Activated B cell treated with CpG ODN at 0.5 μM for 24 hours (primary cell): ENCODE results near the gene TMSB15B. TPM values are rescaled to one million over a fixed set of nuclear protein-coding genes. Genes with fewer than 3 reads are reported as not detected.
"Not testable (repeated sequence)": the region's sequence is repeated elsewhere in the genome, so short reads cannot be mapped to it uniquely, and the experiment has no call there.

Source experiments
- ATAC-seq: fragments of 200-7000 bp; cut with Tn5 transposase; one replicate; pipeline ENCODE4 v1.10.0; 2021; ENCODE audit warnings: low read depth, mild to moderate bottlenecking, moderate library complexity
- CTCF ChIA-PET: fragments of 350-600 bp; sonication (Branson Sonifier 250); formaldehyde crosslinking; loops from one replicate; lab custom pipeline; 2021; ENCODE audit warnings: antibody characterized with exemption; lab: Charles Lee
- POLR2A ChIA-PET: fragments of 350-600 bp; sonication (Branson Sonifier 250); formaldehyde crosslinking; loops from one replicate; lab custom pipeline; 2021; ENCODE audit warnings: antibody characterized with exemption; lab: Charles Lee
- DNase-seq: peaks from one replicate; pipeline ENCODE4 v3.0.0; 2022
- H3K27ac Mint-ChIP-seq: one replicate; pipeline ENCODE4 v1.8.0; 2020; ENCODE audit warnings: mixed read lengths
- H3K27me3 Mint-ChIP-seq: one replicate; pipeline ENCODE4 v1.8.0; 2021; ENCODE audit warnings: mixed read lengths
- H3K36me3 Mint-ChIP-seq: one replicate; pipeline ENCODE4 v1.8.0; 2021; ENCODE audit warnings: low read depth, mixed read lengths
- H3K4me1 Mint-ChIP-seq: one replicate; pipeline ENCODE4 v1.8.0; 2021; ENCODE audit warnings: mixed read lengths
- H3K4me3 Mint-ChIP-seq: one replicate; pipeline ENCODE4 v1.8.0; 2020; ENCODE audit warnings: mild to moderate bottlenecking, mixed read lengths
- H3K9me3 Mint-ChIP-seq: one replicate; pipeline ENCODE4 v1.8.0; 2020; ENCODE audit warnings: mixed read lengths
- intact Hi-C: fragments of 100-400 bp; cut with micrococcal nuclease; formaldehyde crosslinking; loops from one replicate; pipeline ENCODE4 v1.15.1; 2024
- total RNA-seq: library from RNA; stranded (reverse); gene quantifications from 2 replicates; pipeline ENCODE4 v1.2.3, GENCODE V29; 2022
- TF ChIP-seq, protein P1 (sequence below): fragments of 200-600 bp; IDR thresholded peaks from one replicate; pipeline ENCODE4 v1.8.0; 2022; ENCODE audit warnings: antibody characterized with exemption, mild to moderate bottlenecking

The TMSB15B gene
- total RNA-seq, 1 donor from 2014 or later, result 9.8 TPM

DNA sequence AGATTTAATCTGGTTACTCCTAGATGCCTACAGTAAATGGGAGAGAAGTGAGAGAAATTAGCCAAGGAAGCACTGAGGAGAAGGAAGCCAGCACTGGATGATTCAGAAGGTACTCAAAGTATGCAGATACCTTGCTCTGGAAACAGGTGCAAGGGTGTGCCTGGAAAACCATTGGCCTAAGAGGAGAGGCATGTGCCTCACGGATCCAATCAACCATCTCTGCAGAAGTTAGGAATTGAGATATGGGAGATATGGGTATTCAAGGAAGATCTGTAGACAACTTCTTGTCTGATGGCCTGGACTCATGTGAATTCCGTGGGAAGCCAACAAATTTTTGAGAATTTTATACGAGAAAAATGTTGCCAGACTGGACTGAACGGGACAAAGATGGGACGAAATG is 46.4 kb downstream of the TMSB15B start:
- Mint-ChIP-seq H3K36me3 (no peaks in the 10 kb centered on the region), H3K27ac (no peak overlapping the region), H3K4me3 (no peak overlapping the region), H3K9me3 (no peaks in the 10 kb centered on the region), H3K27me3 (no peaks in the 10 kb centered on the region), H3K4me1 (no peaks in the 10 kb centered on the region)
- ChIA-PET CTCF (no interaction called here), POLR2A (no interaction called here)
- DNase-seq, result no peak
- TF ChIP-seq, protein P1, sequence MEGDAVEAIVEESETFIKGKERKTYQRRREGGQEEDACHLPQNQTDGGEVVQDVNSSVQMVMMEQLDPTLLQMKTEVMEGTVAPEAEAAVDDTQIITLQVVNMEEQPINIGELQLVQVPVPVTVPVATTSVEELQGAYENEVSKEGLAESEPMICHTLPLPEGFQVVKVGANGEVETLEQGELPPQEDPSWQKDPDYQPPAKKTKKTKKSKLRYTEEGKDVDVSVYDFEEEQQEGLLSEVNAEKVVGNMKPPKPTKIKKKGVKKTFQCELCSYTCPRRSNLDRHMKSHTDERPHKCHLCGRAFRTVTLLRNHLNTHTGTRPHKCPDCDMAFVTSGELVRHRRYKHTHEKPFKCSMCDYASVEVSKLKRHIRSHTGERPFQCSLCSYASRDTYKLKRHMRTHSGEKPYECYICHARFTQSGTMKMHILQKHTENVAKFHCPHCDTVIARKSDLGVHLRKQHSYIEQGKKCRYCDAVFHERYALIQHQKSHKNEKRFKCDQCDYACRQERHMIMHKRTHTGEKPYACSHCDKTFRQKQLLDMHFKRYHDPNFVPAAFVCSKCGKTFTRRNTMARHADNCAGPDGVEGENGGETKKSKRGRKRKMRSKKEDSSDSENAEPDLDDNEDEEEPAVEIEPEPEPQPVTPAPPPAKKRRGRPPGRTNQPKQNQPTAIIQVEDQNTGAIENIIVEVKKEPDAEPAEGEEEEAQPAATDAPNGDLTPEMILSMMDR, result no peak
- intact Hi-C loops, result no loop called here
- no peak for ATAC-seq

DNA sequence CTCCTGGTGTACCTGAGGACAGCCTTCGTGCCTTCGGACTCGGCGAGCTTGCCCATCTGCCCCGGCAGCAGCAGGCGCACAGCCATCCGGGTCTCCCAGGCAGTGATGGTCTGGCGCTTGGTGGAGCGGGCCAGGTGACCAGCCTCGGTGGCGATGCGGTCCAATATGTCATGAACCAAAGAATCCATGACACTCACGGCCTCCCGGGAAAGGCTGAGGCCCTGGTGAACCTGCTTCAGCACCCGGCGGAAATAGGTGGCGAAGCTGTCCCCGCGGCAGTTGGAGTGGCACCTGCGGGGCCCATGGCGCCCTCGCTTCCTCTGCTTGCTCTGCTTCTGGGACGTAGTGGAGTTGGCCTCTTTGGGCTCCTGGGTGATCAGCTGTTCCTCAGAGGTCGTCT is 50.7 kb downstream of the TMSB15B start:
- DNase-seq (no peak), ATAC-seq (no peak)
- Mint-ChIP-seq H3K4me1 (no peaks in the 10 kb centered on the region), H3K27ac (no peak overlapping the region), H3K36me3 (no peaks in the 10 kb centered on the region), H3K27me3 (no peaks in the 10 kb centered on the region), H3K4me3 (no peak overlapping the region), H3K9me3 (no peaks in the 10 kb centered on the region)
- ChIA-PET POLR2A (no interaction called here), CTCF (no interaction called here)
- TF ChIP-seq, protein P1, result no peak
- intact Hi-C loops, result no loop called here

GRCh38 chrX:104013606-104014005 is 51.2 kb downstream of the TMSB15B start, which contains the start of gene H2BW1:
Gene H2BW1, minus strand, starts transcription at chrX:104013708. Its CDS starts 132 bp downstream, at chrX:104013576.
- ChIA-PET POLR2A (no interaction called here), CTCF (no interaction called here)
- intact Hi-C loops, result no loop called here
- H3K36me3 Mint-ChIP-seq, result no peaks in the 10 kb centered on the region
- no peak within 1 kb of the TSS for H3K27ac Mint-ChIP-seq
- no peak within 1 kb of the TSS for H3K4me3 Mint-ChIP-seq
- TF ChIP-seq, protein P1, result no peak
- DNase-seq (no peak), ATAC-seq (no peak)
- H3K27me3 Mint-ChIP-seq, result no peaks in the 10 kb centered on the region
- no peaks in the 10 kb centered on the region for H3K4me1 Mint-ChIP-seq
- no peaks in the 10 kb centered on the region for H3K9me3 Mint-ChIP-seq

GRCh38 chrX:104015576-104015975 is 53.1 kb downstream of the TMSB15B start:
- DNase-seq, H3K36me3 Mint-ChIP-seq, POLR2A ChIA-PET, H3K27ac Mint-ChIP-seq, ATAC-seq, intact Hi-C loops, H3K4me3 Mint-ChIP-seq, H3K27me3 Mint-ChIP-seq, H3K9me3 Mint-ChIP-seq, CTCF ChIA-PET, H3K4me1 Mint-ChIP-seq: not testable (repeated sequence)

Other genes starting within 250 kb of the TMSB15B start
- not detected in 2 replicates for gene PLP1, start 185.8 kb upstream of the TMSB15B start, total RNA-seq
- 0.39 and 0.51 TPM in 2 replicates for gene RAB9B, start 130.4 kb upstream of the TMSB15B start, total RNA-seq
- not detected in 2 replicates for gene H2BW1, start 51.1 kb downstream of the TMSB15B start, total RNA-seq
- 0.11 TPM in 1 of 2 replicates, not detected in the other for gene H2BW2, start 77.3 kb downstream of the TMSB15B start, total RNA-seq
- gene TMSB15C, start 113.6 kb downstream of the TMSB15B start, total RNA-seq, result 2.0 and 2.3 TPM in 2 replicates
- 2.2 and 3.4 TPM in 2 replicates for gene ZCCHC18, start 149.9 kb downstream of the TMSB15B start, total RNA-seq
- gene SLC25A53, start 194.4 kb downstream of the TMSB15B start, total RNA-seq, result 9.6 and 11.6 TPM in 2 replicates
- gene FAM199X, start 203.8 kb downstream of the TMSB15B start, total RNA-seq, result 11.7 and 14.3 TPM in 2 replicates